ENCODE data around the gene PGLYRP3. TPM values are rescaled to one million over a fixed set of nuclear protein-coding genes. Genes with fewer than 3 reads are reported as not detected.

Gene PGLYRP3
- total RNA-seq, 2 donors from 2014 or later: not detected

DNA sequence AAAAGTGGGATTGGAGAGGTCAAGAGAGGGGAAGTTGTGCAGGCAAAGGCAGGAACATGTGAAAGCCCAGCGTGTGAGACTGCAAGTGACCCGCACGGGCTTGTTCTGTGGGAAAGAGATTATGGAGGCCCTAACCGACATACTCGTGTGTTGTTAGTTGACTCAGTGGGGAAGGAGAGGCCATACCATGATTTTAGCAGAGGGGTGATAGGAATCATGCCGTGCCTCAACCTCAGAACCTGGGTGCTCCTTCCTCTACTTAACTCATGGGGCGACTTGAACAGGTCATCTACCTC, 19.3 kb downstream of the PGLYRP3 start:
- 53% methylated on average over 7 of the region's 7 CpGs for WGBS, 2 donors
- Histone ChIP-seq H3K4me1 (no peaks in the 10 kb centered on the region), H3K4me3 (no peak overlapping the region), H3K27me3 (no peaks in the 10 kb centered on the region), H3K27ac (no peak overlapping the region), H3K9me3 (no peaks in the 10 kb centered on the region), H3K36me3 (replicated peaks in 1 of 2; ENCODE audit: insufficient read depth in 1 of 2, low read depth in 2 of 2) (no peaks in the 10 kb centered on the region)
- DNase-seq: no peak
- intact Hi-C loops (cut with DNase I): no loop called here
- no peak for ATAC-seq
- TF ChIP-seq, protein P1, sequence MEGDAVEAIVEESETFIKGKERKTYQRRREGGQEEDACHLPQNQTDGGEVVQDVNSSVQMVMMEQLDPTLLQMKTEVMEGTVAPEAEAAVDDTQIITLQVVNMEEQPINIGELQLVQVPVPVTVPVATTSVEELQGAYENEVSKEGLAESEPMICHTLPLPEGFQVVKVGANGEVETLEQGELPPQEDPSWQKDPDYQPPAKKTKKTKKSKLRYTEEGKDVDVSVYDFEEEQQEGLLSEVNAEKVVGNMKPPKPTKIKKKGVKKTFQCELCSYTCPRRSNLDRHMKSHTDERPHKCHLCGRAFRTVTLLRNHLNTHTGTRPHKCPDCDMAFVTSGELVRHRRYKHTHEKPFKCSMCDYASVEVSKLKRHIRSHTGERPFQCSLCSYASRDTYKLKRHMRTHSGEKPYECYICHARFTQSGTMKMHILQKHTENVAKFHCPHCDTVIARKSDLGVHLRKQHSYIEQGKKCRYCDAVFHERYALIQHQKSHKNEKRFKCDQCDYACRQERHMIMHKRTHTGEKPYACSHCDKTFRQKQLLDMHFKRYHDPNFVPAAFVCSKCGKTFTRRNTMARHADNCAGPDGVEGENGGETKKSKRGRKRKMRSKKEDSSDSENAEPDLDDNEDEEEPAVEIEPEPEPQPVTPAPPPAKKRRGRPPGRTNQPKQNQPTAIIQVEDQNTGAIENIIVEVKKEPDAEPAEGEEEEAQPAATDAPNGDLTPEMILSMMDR (IDR thresholded peaks at IDR 0.05): no peak
- no peak for TF ChIP-seq POLR2A (IDR thresholded peaks at IDR 0.05)

DNA sequence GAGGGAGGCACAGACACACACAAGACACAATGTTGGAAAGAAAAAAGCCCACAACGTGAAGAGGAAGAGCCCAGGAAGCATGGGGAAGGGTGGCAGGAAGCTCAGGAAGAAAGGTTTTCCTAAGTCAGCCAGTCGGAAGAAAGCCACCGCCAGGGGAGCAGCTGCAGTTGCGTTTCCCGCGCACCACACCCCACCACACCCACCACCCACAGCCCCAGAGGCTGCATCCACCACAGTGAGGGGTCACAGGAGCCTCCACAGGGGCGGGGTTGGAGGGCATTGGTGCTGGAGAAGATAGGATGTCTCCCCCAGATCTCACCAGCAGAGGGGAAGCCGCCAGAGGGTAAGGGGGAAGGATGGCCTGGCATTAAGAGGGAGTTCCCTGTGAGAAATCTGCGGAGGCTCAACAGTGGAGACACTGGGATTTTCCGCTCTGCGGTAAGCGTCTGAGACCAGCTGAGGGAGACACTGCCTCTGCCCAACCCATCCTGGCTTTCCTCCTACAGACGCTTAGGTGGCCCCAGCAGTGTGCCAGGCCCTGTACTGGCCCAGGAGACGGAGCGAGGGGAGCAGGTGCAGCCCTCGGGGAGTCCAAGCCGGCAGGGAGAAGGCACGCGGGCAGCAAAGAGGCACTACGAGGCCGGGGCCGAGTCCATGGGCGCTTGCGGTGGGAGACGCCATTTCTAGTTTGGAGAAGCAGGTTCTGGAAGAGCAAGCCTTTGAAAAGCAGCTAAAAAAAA, 19.8 kb downstream of the PGLYRP3 start:
- ATAC-seq: no peak
- H3K9me3 ChIP-seq: no peaks in the 10 kb centered on the region
- H3K27me3 ChIP-seq: no peaks in the 10 kb centered on the region
- no peaks in the 10 kb centered on the region for H3K4me1 ChIP-seq
- H3K4me3 ChIP-seq: no peak overlapping the region
- H3K36me3 ChIP-seq (replicated peaks in 1 of 2; ENCODE audit: insufficient read depth in 1 of 2, low read depth in 2 of 2): no peaks in the 10 kb centered on the region
- no peak for TF ChIP-seq POLR2A (IDR thresholded peaks at IDR 0.05)
- TF ChIP-seq, protein P1 (IDR thresholded peaks at IDR 0.05): no peak
- H3K27ac ChIP-seq: no peak overlapping the region
- intact Hi-C loops (cut with DNase I): no loop called here
- no peak for DNase-seq
- WGBS, 2 donors: 57% methylated on average over 24 to 25 of the region's 25 CpGs

DNA sequence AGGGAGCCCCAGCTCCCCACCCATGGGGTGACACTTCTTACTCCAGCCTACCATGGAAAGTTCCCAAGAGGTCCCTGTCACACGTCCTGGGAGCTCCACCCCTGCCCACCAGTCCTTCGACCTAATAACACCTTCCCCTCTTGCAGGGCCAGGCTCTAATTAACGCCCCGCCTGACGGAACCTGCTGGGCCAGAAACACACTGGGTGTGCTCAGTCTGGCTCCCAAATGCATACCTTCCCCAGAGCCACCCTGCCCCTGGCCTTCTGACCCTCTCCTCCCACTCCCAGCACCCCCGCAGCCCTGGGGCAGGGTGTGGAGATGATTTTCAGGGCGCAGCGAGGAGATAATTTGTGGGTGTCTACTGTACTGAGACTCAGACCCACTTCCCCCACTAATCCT, 20.6 kb downstream of the PGLYRP3 start:
- H3K4me3 ChIP-seq: no peak overlapping the region
- no peaks in the 10 kb centered on the region for H3K9me3 ChIP-seq
- WGBS, 2 donors: 46 to 49% methylated on average over 5 to 8 of the region's 8 CpGs
- H3K36me3 ChIP-seq (replicated peaks in 1 of 2; ENCODE audit: insufficient read depth in 1 of 2, low read depth in 2 of 2): no peaks in the 10 kb centered on the region
- no peak for ATAC-seq
- no peaks in the 10 kb centered on the region for H3K27me3 ChIP-seq
- no peak overlapping the region for H3K27ac ChIP-seq
- intact Hi-C loops (cut with DNase I): no loop called here
- no peaks in the 10 kb centered on the region for H3K4me1 ChIP-seq
- DNase-seq: no peak
- TF ChIP-seq, protein P1 (IDR thresholded peaks at IDR 0.05): no peak
- TF ChIP-seq POLR2A (IDR thresholded peaks at IDR 0.05): no peak

DNA sequence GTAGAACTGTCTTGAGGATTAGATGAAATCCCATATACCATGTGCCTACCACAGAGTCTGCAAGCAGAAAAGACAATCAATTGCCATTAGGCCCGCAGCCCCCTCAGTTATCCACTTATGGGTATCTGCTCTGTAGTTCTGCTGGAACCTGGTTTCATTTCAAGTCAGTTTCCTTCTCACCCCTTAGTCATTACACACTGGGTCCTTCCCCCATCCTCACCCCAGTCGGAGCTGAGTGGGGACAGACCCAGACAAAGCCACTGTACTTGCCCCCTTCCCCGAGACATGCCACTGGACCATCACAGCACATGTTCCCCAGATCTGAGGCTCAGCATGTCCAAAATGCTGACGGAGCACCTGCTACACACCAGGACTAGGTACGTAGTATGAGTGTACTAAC, 21.2 kb downstream of the PGLYRP3 start:
- ATAC-seq (no peak), DNase-seq (no peak)
- Histone ChIP-seq H3K4me3 (no peak overlapping the region), H3K9me3 (no peaks in the 10 kb centered on the region), H3K27me3 (no peaks in the 10 kb centered on the region), H3K27ac (no peak overlapping the region), H3K36me3 (replicated peaks in 1 of 2; ENCODE audit: insufficient read depth in 1 of 2, low read depth in 2 of 2) (no peaks in the 10 kb centered on the region), H3K4me1 (no peaks in the 10 kb centered on the region)
- WGBS, 2 donors: 75 to 76% methylated on average over 5 of the region's 5 CpGs
- intact Hi-C loops (cut with DNase I): no loop called here
- TF ChIP-seq, protein P1 (IDR thresholded peaks at IDR 0.05): no peak
- TF ChIP-seq POLR2A (IDR thresholded peaks at IDR 0.05): no peak

DNA sequence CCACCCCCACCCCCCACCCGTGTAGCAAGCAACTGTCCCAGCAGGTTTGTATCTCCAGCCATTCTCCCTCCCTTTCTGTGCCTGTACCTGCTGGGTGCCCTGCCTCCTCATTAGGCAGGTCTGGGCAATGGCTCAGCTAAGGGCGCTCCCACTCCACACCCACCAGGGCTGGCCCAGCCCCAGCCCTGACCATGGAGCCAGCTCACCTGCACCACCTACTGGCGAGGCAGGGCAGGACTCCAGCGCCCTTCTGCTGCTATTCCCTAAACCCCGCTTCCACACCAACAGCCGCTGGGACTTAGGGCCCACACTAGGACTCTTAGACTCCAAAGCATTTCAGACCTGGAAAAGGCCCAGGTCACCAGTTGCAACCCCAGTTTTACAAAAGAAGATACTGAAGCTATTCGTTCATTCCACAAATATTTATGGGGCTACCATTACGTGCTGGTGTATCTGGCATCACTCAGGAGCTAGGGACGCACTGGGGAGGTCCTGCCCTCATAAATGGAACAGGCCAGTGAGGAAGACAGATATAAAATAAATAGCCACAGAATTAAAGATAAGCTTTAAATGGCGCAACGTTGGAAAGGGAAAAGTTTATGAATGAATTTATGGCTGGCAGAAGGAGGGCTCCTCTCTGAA, 24.0 kb downstream of the PGLYRP3 start:
- intact Hi-C loops (cut with DNase I): no loop called here
- WGBS, 2 donors: 58 to 64% methylated on average over 9 to 11 of the region's 11 CpGs
- H3K27me3 ChIP-seq: no peaks in the 10 kb centered on the region
- no peak overlapping the region for H3K4me3 ChIP-seq
- DNase-seq: peak in 1 of 4 donors; percentile 17
- TF ChIP-seq POLR2A (IDR thresholded peaks at IDR 0.05): no peak
- TF ChIP-seq, protein P1 (IDR thresholded peaks at IDR 0.05): peak in 2 of 7 experiments; percentile 14 to 20
- ATAC-seq: no peak
- H3K4me1 ChIP-seq: no peaks in the 10 kb centered on the region
- H3K27ac ChIP-seq: no peak overlapping the region
- H3K36me3 ChIP-seq (replicated peaks in 1 of 2; ENCODE audit: insufficient read depth in 1 of 2, low read depth in 2 of 2): no peaks in the 10 kb centered on the region
- H3K9me3 ChIP-seq: no peaks in the 10 kb centered on the region

Measured in body of pancreas (tissue), 4 donors.